CD1c-positive myeloid dendritic cell (primary cell): Measurements from ENCODE around the gene NEMP2.

ENCODE experiments used
- DNase-seq: peaks from one replicate; pipeline ENCODE4 v3.0.0-alpha.2; 2016; ENCODE audit errors: extremely low spot score

The NEMP2 gene

DNA sequence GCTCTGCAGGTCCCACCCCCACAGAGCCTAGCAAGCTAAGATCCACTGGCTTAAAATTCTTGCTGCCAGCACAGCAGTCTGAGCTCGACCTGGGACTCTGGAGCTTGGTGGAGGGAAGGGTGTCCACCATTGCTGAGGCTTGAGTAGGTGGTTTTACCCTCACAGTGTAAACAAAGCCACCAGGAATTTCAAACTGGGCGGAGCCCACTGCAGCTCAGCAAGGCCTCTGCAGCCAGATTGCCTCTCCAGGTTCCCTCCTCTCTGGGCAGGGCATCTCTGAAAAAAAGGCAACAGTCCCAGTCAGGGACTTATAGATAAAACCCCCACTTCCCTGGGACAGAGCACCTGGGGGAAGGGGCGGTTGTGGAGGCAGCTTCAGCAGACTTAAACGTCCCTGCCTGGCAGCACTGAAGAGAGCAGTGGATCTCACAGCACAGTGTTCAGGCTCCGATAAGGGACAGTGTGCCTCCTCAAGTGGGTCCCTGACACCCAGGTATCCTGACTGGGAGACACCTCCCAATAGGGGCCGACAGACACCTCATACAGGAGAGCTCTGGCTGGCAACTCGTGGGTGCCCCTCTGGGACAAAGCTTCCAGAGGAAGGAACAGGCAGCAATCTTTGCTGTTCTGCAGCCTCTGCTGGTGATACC is 20.0 kb upstream of the NEMP2 start:
- DNase-seq = no peak

DNA sequence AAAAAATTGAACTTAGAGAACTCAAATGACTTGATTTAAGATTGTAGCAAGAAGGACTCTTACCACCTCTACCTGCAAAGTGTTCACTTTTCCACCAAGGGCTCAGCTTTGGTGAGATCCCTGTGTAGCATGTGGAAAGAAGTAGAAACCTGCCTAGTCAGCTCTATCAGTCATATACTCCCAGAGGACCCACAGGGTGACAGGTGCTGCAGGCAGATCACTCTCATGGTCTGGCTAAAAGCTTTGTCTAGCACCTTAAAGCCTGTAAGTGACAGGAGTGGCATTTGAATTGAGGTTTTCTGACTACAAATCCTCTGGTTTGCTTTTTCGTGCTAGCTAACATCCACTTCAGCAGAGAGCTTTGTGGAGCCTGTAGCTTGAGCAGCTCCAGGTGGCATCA is 18.7 kb upstream of the NEMP2 start:
- no peak for DNase-seq

DNA sequence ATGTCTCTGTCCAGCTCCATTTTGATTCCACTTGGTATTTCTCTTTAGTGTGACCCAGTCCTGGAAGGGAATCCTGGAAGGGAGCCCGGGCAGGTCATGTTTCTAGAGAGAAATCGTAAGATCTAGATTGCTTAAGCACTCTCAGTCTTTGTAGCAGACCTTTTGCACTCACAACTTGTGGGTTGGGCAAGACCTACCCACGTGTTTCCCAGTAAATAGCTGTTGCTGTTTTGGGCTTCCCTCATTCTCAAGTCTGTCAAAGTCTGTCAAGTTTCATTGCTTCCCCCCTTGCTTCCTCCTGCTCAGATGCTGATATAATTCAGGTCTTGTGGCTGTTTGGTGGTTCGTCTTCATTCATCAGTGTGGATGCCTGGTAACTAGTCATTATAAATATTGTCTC is 17.4 kb upstream of the NEMP2 start:
- peak; percentile 66 for DNase-seq

DNA sequence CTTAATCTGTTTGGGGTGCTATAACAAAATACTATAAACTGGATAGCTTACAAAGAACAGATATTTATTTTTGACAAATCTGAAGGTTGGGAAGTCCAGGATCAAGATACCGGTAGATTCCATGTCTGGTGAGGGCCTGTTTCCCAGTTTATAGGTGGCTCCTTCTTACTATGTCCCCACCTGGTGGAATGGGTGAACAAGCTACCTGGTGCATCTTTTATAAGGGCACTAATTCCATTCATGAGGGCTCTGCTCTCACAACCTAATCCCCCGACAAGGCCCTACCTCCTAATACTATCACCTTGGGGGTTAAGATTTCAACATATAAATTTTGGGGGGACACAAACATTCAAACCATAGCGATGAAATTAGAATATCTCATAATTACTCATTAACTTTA is 15.6 kb upstream of the NEMP2 start:
- DNase-seq = no peak

DNA sequence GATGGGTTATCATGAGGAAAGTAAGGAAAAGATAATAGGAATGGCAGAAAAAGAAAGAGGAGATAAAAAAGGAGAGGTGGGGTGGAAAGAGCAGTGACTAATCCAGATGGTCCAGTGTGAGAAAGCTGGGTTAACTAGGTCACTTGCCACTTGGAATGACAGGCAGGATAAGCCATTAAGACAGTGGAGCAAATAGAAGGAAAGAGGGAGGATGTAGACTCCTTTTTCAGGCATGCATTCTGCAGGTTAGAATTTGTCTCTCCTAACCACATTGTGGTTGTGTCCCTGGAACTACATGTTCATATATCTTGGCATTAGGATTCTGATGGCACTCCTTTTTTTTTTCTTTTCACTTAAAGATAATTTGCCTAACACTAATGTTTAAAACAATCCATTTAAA is 13.4 kb upstream of the NEMP2 start:
- DNase-seq = no peak

DNA sequence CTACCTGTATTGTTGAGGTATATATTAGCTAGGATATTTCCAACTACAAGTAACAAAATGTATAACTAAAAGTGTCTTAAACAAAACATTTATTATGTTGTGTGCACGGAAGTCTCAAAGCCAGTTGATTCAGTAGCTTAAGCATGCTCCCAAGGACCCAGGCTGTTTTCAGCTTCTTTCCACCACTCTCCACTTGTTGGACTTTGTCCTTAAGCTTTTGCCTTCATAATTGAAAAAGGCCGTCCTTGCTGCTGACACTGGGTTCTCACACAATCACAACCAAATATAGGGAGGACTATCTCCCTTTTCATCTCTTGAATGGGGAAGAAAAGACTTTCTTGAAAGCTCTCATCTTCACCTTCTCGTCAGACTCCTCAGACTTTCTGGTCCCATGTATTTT is 12.2 kb upstream of the NEMP2 start:
- no peak for DNase-seq

DNA sequence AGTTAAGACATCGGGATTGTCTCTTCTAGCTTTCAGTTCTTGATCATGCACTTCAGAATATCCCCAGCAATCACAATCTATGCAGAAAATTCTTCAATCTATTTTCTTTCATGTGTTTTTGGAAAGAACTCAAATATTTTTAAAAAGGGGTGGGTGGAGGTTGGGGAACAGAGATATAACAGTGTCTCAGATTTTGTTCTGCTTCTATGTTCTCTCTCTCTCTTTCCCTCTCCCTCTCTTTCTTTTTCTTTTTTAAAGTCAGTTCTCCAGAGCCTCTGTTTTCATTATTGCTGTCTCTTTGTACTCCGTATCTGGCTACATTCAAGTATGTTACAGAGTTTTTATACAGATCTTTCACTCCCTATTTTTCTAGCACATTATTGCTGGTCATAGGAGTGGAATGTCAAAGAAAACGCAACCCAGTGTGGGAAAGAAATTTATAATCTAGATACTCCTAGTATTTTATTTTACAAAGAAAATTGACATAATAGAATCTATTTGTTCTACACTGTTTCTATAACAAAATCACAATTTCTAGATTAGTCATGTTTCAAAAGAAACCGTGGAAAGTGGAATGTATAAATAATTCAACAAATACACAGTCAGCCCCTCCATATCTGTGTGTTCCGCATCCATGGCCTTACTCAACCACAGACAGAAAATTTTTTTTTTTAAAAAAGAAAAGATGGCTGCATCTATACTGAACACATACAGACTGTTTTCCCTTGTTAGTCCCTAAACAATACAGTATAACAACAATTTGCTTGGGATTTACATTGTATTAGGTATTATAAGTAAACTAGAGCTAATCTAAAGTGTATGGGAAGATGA is 11.2 kb upstream of the NEMP2 start:
- no peak for DNase-seq

DNA sequence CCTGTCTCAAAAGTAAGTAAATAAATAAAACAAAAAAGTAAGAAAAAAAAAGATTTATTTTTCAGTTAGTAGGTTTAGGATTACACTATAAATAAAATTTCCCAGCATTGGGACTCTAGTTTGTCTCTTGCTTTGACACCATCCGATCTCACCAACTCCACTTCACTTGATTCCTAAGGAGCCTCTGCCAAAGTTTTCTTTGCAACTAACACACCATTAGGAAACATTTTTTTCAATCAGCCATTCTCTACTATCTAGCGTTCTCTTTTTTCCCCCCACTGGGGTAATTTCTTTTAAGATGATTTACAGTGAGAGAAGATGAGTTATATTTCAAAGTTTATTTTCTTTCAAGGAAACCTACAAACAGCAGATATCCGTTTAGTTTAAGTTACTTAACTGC is 10.6 kb upstream of the NEMP2 start:
- no peak for DNase-seq

DNA sequence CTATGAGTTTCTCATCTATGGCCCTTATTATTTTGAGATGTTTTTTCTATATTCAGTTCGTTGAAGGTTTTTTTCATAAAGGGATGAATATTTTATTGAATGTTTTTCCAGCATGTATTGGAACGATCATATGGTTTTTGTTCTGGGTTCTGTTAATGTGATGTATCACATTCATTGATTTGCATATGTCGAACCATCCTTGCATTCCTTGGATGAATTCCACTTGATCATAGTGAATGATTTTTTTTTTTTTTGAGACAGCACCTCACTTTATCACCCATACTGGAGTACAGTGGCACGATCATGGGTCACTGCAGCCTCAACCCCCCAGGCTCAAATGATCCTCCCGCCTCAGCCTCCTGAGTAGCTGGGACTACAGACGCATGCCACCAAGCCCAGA is 5.5 kb upstream of the NEMP2 start:
- no peak for DNase-seq

DNA sequence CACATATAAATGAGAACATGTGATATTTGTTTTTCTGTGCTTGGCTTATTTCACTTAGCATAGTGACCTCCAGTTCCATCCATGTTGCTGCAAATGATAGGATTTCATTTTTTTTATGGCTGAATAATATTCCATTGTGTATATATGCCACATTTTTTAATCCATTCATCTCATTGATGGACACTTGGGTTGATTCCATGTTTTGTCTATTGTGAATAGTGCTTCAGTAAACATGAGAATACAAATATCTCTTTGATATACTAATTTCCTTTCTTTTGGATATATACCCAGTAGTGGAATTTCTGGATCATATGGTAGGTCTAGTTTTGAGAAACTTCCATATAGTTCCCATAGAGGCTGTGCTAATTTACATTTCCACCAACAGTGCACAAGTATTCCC is 3.7 kb upstream of the NEMP2 start:
- no peak for DNase-seq

DNA sequence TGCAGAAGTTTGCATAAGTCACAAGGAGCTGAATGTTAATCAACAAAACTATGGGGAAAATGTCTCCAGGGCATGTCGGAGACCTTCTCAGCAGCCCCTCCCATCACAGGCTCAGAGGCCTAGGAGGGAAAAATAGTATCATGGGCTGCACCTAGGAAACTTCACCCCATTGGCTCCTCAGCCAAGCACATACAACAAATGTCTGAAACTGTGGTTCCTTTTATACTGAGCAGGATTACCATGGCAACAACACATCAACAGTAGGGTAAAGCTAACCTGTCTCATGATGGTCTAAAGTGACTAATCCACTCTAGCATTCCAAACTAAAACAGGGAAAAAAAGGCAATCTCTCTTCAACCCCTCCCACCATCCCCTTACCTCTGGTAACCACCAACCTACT is 3.2 kb upstream of the NEMP2 start:
- DNase-seq = peak; percentile 28

DNA sequence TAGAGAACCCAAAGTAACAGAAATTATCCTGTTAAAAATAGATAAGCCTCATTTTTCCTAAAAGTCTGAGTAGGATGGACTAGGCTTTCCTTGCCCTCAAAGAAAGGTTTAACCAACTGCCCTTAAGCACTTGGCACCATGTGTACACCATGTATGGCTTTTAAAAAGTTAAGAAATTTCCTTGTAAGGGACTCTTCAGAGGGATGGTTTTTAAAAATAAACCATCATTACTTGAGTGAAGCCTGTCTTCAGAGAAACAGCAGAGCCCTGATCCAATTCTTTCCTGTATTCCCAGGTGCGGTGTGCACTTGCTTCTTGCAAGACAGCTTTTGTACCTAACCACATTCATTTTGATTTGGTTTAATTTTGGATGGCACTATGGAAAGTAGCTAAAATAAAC is 1.1 kb upstream of the NEMP2 start:
- DNase-seq = no peak

DNA sequence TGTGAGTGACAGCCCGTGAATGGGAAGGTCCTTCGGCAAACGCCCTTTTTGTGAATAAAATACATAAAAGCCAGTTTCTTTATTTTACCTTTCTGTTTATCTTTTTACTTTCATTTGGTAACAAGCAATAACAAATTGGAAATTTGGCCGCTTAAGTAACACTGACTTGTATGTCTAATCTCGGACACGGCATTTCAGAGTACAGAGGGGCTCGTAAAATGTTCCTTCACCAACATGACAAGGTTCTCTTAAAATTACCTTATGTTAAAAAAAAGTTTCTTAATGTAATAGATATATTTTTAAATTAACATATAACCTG is 558 bp upstream of the NEMP2 start:
- no peak for DNase-seq

DNA sequence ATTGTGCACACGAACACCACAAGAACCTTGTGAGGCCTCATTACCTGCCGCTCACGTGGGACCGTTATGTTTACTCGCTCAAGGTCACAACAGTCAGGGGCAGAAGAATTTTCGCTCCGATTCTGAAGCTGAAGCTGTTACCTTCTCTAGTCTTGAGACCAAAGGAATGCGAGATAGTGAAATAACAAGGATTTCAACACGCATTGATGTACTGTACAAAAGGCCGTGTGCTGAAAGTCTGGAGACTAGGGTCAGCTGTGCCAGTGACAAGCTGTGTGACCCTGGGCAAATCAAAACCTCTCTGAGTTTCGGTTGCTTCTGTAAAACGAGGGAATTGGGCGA is 583 bp downstream of the NEMP2 start:
- DNase-seq = no peak

DNA sequence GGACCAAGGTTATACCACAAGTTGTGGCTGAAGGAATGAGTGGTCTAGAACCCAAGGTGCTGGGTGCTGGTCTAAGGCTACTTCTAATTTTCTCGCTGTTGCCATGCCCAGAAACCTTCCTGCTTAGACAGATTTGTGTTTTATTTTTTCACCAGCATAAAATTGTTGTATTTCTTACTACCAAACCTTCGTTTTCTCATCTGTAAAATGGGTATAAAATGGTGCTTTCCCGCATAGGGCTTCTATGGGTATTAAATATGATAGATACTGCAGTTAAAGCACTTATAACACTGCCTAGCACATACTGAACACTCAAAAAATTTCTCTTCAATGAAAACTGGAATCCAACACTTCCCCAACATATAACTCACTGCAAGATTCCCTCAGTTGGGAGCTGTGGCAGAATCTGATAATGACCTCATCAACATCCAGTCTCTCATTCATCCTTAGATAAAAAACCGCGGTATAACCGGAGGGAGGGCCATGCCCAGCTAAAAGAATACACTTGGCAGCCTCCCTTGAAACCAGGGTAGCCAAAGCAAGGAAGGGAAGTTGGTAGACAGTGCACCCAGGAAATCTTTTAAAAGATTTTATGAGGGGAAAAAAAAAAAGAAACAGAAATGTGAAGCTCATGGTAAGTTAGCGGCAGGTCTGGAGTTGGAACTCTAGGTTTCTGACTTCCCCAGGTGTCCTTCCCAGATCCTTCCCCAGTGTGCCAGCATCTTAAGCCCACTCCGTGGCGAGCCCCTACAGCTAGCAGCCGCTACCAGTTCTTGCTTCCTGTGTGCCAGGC is 1.2 kb downstream of the NEMP2 start:
- DNase-seq = no peak

DNA sequence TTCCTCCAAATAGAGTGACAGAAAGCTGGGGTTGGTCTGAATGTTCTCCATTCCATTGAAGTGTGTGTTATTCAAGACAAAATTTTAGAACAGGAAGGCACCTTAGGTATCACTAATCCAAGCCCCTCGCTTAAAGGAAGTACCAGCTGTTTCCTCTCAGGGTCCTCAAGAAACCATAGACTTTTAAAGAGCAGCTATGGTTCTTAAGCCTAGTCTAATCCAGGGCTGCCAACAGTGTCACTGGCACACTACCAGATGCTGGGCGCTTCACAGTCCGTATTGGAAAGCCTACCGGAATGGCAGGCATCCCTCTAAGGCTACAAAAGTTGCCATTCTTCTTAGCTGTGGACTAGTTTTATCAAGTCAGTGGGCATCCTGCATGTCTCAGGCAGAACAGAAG is 1.9 kb downstream of the NEMP2 start:
- no peak for DNase-seq

DNA sequence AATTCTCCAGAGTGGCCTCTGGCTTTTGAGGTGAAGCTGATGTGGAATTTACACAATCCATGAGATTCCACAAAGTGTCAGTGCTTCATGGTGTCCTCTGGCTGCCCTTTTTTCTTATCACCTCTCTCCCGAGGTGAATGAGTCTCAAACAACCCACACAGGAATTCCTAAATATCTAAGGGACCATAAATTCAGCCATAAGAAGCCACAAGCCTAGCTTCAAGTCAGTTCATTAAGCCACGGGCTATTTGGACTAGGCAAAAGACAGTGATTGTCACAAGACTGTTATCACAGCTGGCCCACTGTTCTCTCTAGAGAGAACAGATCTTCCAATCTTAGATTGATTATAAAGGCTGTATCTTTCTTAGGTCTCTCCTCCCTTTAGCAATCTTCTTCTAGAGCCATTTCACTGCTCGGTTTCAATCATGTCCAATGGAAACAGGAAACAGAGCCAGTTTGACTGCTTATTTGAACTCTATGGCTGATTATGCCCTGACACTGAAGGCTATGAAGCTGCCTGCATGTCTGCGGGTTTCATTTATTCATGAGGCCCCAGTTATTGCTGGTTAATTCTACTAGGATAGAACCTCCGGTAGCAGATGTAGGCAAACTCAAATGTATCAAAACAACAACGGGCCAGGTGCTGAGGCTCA is 4.1 kb downstream of the NEMP2 start:
- DNase-seq = no peak

DNA sequence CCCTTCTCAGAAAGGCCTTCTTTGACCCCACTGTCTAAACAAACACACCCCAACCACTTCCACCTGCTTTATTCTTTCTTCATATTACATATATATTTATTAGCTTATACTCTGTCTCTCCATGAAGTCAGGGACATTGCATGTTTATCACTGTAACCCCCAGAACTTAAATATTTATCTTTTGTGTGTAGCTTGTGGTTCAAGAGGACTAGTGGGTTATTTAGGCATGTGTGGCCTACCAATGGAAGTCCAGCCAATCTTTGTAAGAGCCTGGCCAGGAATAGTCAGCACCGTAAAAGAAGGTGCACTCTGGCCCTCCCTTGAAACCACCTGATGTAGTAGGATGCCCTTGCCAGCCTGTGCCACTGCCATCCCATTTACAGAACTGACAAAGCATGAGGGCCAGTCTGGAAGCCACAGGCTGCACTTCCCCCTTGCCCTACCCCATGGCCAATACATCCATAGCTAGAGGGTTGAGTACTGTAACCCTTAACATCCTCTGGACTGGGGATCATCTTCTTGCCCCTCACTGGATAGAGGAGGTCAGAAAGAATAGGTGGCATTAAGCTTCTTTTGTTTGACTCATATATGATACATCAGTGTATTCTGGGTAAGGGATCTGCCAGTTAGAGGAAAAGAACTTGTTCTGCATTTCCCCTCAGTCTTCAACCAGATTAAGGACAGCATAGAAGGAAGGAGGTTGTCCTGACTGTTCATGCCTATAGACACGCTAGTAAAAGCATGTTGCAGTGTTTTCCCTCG is 4.9 kb downstream of the NEMP2 start:
- peak; percentile 35 for DNase-seq

DNA sequence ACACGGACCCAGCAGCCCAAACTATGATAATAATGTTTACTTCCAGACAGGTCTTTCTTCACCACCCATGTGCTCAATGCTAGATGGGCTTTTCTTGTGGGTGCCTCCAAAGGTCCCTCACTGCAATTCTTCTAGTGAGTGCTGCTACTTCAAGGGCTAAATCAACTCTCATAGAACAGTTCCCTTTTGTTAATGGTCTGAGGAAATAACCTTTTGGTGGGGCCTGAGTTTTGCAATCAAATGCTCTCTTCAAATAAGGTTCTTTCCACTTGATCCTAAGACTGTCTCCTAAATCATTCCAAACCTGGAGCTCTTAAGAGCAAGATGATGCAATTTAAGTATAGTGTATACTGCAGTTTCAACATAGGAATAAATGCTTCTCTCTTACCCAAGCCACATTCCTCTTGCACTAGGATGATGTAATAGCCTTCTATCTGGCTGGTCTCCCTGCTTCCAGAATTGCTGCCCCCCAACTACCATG is 6.0 kb downstream of the NEMP2 start:
- peak; percentile 22 for DNase-seq

DNA sequence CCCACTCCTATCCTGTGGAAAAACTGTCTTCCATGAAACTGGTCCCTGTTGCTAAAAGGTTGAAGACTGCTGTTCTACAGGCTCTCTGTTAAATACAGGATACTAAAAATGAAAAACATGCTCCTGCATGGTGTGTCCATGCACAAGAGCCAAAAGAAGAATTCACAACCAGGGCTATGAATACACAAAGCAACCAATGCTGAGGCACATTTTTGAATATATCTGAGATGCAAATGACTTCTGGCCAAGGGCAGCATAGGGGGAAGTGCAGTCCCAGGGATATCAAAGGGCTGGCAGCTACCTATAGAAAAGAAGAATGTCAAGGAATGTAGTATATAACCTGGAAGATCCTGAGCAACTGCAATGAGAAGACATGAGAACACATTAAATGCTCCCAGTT is 6.6 kb downstream of the NEMP2 start:
- DNase-seq = no peak

DNA sequence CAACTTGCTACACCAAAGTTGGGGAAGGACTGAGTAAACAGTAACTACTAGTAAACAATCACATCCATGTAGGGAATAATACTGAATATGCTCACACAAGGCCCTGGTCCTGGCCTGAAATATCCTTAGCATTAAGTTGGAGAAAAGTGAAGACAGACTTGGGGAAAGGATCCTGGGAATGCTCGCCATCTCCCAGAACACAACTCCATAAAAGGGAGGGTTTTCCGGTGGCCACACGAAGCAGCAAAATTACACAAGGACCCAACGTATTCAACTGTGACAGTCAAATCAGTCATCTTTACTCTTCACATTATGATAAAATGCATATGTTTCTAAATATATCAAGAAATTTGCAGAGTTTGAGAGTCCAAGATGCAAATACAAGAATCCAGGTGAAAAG is 7.3 kb downstream of the NEMP2 start:
- no peak for DNase-seq
